Urinary bladder (tissue), 4 donors: ENCODE results near the gene SH3D19. TPM values are rescaled to one million over a fixed set of nuclear protein-coding genes. Genes with fewer than 3 reads are reported as not detected.
"Not testable (repeated sequence)": the region's sequence is repeated elsewhere in the genome, so short reads cannot be mapped to it uniquely, and the experiment has no call there.

Source experiments
- DNase-seq: peaks from one replicate; pipeline ENCODE4 v3.0.0-alpha.2; 2015; ENCODE audit errors: extremely low spot score
- H3K27ac ChIP-seq: one replicate; pipeline ENCODE4 v1.5.1; 2013; ENCODE audit warnings: low read depth, mild to moderate bottlenecking, moderate library complexity
- H3K36me3 ChIP-seq: one replicate; pipeline ENCODE4 v1.6.1; 2013; ENCODE audit warnings: mild to moderate bottlenecking, moderate library complexity; ENCODE audit not compliant: insufficient read depth
- H3K4me1 ChIP-seq: one replicate; pipeline ENCODE4 v1.6.1; 2013; ENCODE audit warnings: mild to moderate bottlenecking, moderate library complexity; ENCODE audit not compliant: insufficient read depth
- H3K4me3 ChIP-seq: one replicate; pipeline ENCODE4 v1.5.1; 2013; ENCODE audit warnings: low read depth, low read length
- WGBS: extraction: QIAGEN DNeasy Blood & Tissue Kit; methylation state at CpG from one replicate; pipeline ENCODE4 v1.1.7; 2013; 5-methylcytosine and 5-hydroxymethylcytosine counted together
- polyA plus RNA-seq: library from polyadenylated mRNA; stranded (reverse); fragments of 200-250 nt; gene quantifications from one replicate; pipeline ENCODE4 v1.2.3, GENCODE V29; 2013
- total RNA-seq: library from RNA; depleted of rRNA; stranded (reverse); fragments of >200 nt; gene quantifications from one replicate; pipeline ENCODE4 v1.2.3, GENCODE V29; 2014
- donor health status: healthy with polysubstance abuse.
- donor health status: healthy.

Gene SH3D19
- total and polyA plus RNA-seq, 2 donors = 57.1 to 76.5 TPM

DNA sequence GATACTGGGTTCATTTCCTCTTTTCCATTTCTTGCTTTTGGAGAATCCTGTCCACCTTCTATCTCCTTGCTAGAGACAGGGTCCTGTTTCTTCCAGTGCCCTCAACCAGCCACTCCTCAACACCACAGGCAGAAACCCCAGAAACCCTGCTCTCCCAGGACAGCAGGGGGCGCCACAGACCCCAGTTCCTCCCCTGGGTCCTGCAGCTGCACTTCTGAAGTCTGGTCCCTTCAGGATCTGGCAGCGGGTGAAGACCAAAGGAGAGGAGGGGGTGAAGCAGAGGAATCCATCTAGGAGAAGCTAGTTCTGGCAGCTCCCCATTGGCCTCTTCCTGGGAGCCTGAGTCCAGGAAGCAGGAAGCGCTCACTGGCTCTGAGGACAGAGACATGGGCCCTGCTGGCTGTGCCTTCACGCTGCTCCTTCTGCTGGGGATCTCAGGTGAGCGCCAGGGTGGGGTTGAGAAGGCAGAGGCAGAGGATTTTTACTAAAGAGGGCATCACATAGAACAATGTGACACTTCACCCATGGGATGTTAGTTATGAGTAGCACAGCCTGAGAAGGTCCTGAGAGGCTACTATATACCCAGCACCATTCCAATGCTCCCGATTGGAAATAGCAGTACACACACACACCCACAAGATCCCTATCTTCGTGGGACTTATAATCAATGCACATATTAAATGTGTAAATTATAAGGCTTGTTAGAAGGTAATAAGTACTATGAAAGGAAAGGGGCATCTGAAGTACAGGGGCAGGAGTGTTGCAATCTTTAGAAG, 48.4 kb downstream of the SH3D19 start, which contains the start of gene PRSS48:
Gene PRSS48 (plus strand): TSS at position 375 of the 776 bp plus-strand sequence. CDS start 12 bp downstream, at position 387.
- DNase-seq = no peak
- no peak within 1 kb of the TSS for H3K4me3 ChIP-seq
- WGBS = 77% methylated on average over 7 of the region's 7 CpGs
- no peaks in the 10 kb centered on the region for H3K36me3 ChIP-seq
- no peaks in the 10 kb centered on the region for H3K4me1 ChIP-seq
- no peak within 1 kb of the TSS for H3K27ac ChIP-seq

DNA sequence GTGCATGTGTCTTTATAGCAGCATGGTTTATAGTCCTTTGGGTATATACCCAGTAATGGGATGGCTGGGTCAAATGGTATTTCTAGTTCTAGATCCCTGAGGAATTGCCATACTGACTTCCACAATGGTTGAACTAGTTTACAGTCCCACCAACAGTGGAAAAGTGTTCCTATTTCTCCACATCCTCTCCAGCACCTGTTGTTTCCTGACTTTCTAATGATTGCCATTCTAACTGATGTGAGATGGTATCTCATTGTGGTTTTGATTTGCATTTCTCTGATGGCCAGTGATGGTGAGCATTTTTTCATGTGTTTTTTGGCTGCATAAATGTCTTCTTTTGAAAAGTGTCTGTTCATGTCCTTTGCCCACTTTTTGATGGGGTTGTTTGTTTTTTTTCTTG, 56.5 kb downstream of the SH3D19 start:
- not testable (repeated sequence) for H3K4me3 ChIP-seq, H3K4me1 ChIP-seq, H3K27ac ChIP-seq, DNase-seq, H3K36me3 ChIP-seq

DNA sequence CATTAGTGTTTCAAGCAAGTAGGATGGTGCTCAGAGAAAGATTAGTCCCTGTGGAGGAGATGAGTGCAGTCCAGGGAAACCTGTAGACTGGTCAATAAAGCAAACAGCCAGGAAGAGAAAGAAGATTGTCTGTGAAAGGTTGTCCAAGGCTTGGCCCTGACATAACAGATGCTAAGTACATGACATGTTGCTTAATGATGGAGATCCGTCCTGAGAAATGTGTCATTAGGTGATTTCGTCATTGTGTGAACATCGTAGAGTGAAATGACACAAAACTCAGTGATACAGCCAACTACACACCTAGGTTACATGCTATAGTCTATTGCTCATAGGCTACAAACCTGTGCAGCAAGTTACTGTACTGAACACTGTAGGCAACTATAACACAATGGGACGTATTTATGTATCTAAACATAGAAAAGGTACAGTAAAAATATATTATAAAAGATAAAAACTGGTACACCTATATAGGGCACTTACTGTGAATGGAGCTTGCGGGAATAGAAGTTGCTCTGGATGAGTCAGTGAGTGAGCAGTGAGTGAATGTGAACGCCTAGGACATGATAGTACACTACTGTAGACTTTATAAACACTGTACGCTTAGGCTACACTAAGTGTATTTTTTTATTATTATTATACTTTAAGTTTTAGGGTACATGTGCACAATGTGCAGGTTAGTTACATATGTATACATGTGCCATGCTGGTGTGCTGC, 57.4 kb downstream of the SH3D19 start:
- no peak for DNase-seq
- H3K4me1 ChIP-seq = no peaks in the 10 kb centered on the region
- 85% methylated on average over 7 of the region's 7 CpGs for WGBS

DNA sequence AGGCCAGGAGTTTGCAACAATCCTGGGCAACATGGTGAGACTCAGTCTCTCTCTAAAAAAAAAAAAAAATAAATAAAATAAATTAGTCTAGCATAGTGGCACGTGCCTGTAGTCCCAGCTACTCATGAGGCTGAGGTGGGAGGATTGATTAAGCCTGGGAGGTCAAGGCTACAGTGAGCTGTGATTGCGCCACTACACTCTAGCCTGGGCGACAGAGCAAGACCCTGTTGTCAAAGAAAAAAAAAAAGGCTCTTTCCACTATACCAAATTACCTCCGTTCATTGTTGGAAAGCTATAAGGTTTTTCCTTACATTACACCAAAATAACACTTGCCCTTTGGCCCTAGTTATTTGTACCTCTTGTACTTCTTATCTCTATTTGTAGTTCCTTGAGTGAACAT, 58.3 kb downstream of the SH3D19 start:
- Histone ChIP-seq H3K36me3 (no peaks in the 10 kb centered on the region), H3K27ac (no peak overlapping the region), H3K4me3 (no peak overlapping the region), H3K4me1 (no peaks in the 10 kb centered on the region)
- 88% methylated on average over 4 of the region's 4 CpGs for WGBS
- DNase-seq = no peak

More for the DNA sequence above, 57.4 kb downstream of the SH3D19 start:
- Histone ChIP-seq H3K27ac (no peak overlapping the region), H3K4me3 (no peak overlapping the region), H3K36me3 (no peaks in the 10 kb centered on the region)

DNA sequence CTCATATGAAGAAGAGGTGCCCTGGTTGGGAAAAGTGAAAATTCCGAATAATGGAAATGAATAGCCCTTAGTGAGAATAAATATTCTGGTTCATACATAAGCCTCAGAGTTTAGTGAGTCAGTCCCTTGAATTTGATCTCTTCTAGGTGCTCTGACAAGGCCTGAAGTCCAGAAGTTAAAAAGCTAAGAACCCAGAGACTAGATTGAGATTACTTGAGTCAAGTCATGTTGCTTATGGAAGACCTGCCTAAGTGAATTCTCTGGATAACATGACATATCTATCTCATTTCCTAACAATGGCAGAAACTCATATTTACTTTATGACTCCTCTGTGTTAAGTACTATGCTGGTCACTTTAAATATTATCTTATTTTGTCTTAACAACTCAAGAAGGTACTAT, 58.9 kb downstream of the SH3D19 start:
- no peak for DNase-seq
- WGBS = 95% methylated on average over 1 of the region's 1 CpG
- Histone ChIP-seq H3K27ac (no peak overlapping the region), H3K4me1 (no peaks in the 10 kb centered on the region), H3K4me3 (no peak overlapping the region), H3K36me3 (no peaks in the 10 kb centered on the region)

DNA sequence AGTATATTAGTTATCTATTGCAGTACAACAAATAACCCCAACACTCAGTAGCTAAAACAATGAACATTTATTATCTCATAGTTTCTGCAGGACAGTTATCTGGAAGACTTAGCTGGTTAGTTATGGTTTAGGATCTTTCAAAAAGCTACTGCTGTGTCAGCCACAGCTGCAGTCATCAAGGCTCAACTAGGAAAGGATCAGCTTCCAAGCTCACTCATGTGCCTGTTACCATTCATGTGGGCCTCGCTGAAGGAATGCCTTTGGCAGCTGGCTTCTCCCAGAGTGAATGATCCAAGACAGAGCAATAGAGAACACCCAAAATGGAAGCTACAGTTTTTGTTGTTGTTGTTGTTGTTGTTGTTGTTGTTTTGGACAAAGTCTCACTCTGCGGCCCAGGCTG, 62.0 kb downstream of the SH3D19 start:
- H3K4me3 ChIP-seq = no peak overlapping the region
- H3K27ac ChIP-seq = no peak overlapping the region

DNA sequence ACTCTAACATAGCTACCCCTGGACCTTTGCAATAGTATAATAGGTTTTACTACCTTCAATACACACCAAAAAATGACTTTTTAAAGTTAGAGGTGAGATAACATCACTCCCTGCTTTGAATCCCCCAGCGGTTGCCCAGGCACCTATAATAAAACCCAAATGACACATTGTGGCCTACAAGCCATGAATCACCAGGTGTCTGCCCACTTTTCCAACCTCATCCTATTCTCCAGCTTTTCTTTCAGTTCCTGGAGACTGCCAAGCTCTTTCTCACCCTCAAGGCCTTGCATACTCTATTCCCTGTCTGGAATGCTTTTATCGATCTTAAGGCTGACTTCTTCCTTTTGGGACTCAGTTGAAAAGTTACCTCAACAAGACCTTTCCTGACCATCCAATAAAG, 64.9 kb downstream of the SH3D19 start:
- H3K4me1 ChIP-seq = no peaks in the 10 kb centered on the region
- no peak overlapping the region for H3K27ac ChIP-seq
- no peaks in the 10 kb centered on the region for H3K36me3 ChIP-seq
- 94% methylated on average over 2 of the region's 2 CpGs for WGBS
- DNase-seq = no peak
- H3K4me3 ChIP-seq = no peak overlapping the region

More for the DNA sequence above, 62.0 kb downstream of the SH3D19 start:
- no peak for DNase-seq
- Histone ChIP-seq H3K36me3 (no peaks in the 10 kb centered on the region), H3K4me1 (no peaks in the 10 kb centered on the region)
- 72% methylated on average over 2 of the region's 2 CpGs for WGBS

DNA sequence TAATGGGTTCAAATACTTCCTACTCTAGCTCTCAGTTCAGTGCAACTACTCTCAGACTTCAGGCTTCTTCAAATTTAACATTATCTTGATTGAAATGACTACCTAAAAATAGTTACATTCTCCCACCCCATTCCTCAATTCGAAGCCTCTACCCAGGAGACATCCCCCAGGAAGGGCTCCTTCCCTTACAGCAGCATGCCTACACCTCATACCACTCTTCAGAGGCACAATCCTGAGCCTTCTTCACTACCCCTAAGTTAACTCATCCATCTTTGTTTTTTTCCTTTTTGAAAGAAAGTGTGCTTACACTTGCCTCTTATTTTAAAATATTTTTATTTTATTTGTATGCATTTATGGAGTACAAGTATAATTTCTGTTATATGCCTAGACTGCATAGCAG, 65.7 kb downstream of the SH3D19 start:
- 81% methylated on average over 1 of the region's 1 CpG for WGBS
- no peak for DNase-seq
- Histone ChIP-seq H3K4me1 (no peaks in the 10 kb centered on the region), H3K4me3 (no peak overlapping the region), H3K36me3 (no peaks in the 10 kb centered on the region), H3K27ac (no peak overlapping the region)

DNA sequence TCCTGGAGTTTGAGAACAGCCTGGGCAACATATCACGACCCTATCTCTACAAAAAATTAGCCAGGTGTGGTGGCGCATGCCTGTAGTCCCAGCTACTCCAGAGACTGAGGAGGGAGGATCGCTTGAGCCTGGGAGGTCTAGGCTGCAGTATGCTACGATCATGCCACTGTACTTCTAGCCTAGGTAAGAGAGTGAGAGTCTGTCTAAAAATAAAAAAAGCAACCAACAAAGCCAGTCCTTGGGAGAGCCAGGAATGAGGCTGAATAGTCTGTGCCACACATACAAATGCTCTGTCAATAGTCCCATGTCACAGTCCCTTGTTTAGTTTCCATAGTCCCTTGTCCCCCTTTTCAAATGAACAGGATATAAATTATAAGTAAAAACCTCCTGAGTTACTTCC, 67.7 kb downstream of the SH3D19 start:
- Histone ChIP-seq H3K4me1 (no peaks in the 10 kb centered on the region), H3K36me3 (no peaks in the 10 kb centered on the region), H3K4me3 (no peak overlapping the region), H3K27ac (no peak overlapping the region)
- 92% methylated on average over 4 of the region's 4 CpGs for WGBS
- no peak for DNase-seq

DNA sequence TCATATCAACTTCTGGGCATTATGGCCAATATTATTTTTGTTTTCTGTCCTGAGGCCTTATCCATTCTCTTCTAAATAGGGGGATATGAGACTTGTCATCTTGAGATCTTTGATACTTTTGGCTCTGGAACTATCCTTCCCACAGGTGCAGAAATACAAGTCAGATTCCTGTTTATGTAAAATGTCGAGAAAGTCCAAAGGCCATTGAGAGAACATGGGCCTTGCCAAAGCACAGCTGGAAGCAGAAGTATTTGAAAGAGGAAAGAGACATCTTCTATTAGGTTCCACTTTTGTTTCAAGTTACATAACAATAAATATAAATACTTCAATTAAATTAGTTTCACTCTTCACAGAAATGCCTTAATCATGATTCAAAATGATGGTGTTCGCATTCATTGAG, 69.3 kb downstream of the SH3D19 start:
- no peak for DNase-seq
- no peak overlapping the region for H3K27ac ChIP-seq
- WGBS = 59% methylated on average over 2 of the region's 2 CpGs
- H3K4me1 ChIP-seq = no peaks in the 10 kb centered on the region
- no peak overlapping the region for H3K4me3 ChIP-seq
- H3K36me3 ChIP-seq = no peaks in the 10 kb centered on the region

DNA sequence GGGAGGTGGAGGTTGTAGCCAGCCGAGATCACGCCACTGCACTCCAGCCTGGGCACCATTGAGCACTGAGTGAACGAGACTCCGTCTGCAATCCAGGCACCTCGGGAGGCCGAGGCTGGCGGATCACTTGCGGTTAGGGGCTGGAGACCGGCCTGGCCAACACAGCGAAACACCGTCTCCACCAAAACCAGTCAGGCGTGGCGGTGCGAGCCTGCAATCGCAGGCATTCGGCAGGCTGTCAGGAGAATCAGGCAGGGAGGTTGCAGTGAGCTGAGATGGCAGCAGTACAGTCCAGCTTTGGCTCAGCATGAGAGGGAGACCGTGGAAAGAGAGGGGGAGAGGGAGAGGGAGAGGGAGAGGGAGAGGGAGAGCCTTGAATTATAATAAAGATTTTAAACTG, 69.7 kb downstream of the SH3D19 start:
- not testable (repeated sequence) for H3K4me1 ChIP-seq, H3K27ac ChIP-seq, H3K36me3 ChIP-seq, H3K4me3 ChIP-seq, DNase-seq
- WGBS = 69% methylated on average over 15 of the region's 17 CpGs

DNA sequence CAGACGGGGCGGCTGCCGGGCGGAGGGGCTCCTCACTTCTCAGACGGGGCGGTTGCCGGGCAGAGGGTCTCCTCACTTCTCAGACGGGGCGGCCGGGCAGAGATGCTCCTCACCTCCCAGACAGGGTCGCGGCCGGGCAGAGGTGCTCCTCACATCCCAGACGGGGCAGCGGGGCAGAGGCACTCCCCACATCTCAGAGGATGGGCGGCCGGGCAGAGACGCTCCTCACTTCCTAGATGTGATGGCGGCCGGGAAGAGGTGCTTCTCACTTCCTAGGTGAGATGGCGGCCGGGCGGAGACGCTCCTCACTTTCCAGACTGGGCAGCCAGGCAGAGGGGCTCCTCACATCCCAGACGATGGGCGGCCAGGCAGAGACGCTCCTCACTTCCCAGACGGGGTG, 70.2 kb downstream of the SH3D19 start:
- H3K4me3 ChIP-seq, H3K27ac ChIP-seq, DNase-seq, H3K4me1 ChIP-seq, H3K36me3 ChIP-seq: not testable (repeated sequence)
- 96% methylated on average over 16 of the region's 28 CpGs for WGBS

DNA sequence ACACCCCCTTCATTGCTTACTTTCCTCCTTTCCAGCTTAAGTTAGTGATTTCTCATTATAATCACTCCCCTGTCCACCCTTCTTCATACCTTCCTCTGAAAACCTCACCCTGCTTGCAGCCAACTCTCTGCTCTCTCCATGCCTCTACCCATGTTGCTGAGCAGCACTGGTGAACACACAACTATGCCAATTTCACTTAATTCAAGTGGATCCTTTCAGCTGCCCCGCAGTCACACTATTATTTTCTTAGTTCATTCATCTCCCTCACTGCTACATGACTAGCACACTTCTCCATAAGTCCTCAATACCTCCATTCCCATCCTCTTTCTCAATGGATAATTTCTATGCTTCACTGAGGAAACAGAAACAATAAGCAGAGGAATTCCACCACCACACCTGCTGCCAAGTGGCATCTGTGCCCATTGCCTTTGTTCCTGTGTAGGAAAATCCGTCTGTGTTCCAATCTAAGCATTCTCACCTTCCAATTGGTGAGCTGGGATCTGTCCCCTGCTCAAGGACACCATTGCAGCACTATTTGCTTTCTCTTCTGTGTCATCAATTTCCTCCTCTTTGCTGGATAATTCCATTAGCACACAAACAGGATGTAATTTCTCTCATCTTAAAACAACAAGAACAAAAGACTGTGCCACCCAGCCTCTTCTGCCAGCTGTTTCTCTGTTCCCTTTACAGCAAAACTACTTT, 73.7 kb downstream of the SH3D19 start:
- WGBS = 47% methylated on average over 2 of the region's 2 CpGs
- Histone ChIP-seq H3K4me1 (no peaks in the 10 kb centered on the region), H3K36me3 (no peaks in the 10 kb centered on the region), H3K4me3 (no peak overlapping the region), H3K27ac (no peak overlapping the region)
- DNase-seq = no peak

DNA sequence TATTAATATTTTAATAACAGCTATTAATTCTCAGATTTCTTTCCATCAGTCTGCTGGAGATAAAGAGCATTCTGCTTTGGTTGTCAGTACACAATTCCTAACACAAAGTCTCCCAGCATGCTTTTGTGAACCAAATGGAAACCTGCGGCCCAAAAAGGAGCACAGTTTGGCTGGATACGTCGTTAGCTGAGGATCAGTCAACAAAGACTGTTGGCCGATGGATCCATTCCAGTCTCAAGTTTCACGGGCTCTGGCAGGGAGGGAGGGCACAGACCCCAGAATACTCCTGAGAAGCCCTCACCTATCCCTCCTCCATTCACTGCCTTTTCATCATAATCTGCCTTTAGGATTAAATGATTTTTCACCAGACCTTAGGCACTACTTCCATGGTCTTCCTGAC, 74.7 kb downstream of the SH3D19 start:
- Histone ChIP-seq H3K36me3 (no peaks in the 10 kb centered on the region), H3K4me3 (no peak overlapping the region), H3K27ac (no peak overlapping the region), H3K4me1 (no peaks in the 10 kb centered on the region)
- 65% methylated on average over 5 of the region's 5 CpGs for WGBS
- no peak for DNase-seq
